ENCODE data around the gene RASSF8.
A peak's percentile ranks its signal among the peaks of the same experiment; 100 is the strongest.

Gene RASSF8

DNA sequence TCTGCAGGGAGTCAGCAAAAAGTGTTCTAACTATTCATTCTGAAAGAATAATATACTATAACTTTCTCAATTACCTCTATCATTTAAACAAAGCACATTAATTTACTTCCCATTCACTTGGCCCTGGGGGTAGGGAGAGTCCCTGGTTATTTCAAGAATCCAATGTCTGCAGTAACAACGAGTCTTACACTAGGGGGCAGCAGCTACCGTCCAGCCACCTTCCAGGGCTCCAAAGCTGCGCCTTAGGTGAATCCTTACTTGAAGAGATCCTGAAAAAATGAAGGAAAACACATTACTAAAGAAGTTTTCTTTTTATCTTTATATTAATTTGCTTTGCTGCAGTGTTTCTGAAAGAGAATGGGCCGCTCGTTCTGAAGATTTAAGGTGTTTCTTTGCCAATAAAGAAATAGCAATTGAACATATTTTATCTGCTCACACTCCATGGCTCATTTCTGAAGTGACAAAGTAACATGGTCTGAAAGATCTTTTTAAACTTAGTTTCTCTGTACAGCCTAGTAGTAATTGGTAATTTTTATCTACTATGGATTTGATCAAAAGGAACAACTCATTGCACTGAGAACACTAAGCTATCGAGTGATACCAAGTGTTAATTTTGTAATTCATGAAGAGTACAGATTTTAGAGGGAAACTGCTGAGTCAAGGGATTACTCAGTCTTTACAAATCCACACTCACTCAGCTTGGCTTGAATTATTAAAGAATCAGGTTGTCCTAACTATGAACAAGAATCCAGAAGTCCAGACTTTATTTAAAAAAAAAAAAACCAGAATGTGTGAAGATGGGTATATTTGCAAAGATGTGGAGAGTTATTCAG is 138.8 kb downstream of the RASSF8 start:
- H3K4me1 Mint-ChIP-seq = no peaks in the 10 kb centered on the region
- H3K36me3 Mint-ChIP-seq (ENCODE audit: low read depth) = no peaks in the 10 kb centered on the region
- no peak overlapping the region for H3K4me3 Mint-ChIP-seq
- H3K27ac Mint-ChIP-seq = no peak overlapping the region
- H3K9me3 Mint-ChIP-seq = no peaks in the 10 kb centered on the region
- peaks cover 5% of the 10 kb centered on the region for H3K27me3 Mint-ChIP-seq (ENCODE audit: low read depth)
- TF ChIP-seq, protein P1, sequence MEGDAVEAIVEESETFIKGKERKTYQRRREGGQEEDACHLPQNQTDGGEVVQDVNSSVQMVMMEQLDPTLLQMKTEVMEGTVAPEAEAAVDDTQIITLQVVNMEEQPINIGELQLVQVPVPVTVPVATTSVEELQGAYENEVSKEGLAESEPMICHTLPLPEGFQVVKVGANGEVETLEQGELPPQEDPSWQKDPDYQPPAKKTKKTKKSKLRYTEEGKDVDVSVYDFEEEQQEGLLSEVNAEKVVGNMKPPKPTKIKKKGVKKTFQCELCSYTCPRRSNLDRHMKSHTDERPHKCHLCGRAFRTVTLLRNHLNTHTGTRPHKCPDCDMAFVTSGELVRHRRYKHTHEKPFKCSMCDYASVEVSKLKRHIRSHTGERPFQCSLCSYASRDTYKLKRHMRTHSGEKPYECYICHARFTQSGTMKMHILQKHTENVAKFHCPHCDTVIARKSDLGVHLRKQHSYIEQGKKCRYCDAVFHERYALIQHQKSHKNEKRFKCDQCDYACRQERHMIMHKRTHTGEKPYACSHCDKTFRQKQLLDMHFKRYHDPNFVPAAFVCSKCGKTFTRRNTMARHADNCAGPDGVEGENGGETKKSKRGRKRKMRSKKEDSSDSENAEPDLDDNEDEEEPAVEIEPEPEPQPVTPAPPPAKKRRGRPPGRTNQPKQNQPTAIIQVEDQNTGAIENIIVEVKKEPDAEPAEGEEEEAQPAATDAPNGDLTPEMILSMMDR (IDR thresholded peaks at IDR 0.05; ENCODE audit: unreplicated experiment in 3 of 3) = peak; percentile 94 to 97 (median 96)

DNA sequence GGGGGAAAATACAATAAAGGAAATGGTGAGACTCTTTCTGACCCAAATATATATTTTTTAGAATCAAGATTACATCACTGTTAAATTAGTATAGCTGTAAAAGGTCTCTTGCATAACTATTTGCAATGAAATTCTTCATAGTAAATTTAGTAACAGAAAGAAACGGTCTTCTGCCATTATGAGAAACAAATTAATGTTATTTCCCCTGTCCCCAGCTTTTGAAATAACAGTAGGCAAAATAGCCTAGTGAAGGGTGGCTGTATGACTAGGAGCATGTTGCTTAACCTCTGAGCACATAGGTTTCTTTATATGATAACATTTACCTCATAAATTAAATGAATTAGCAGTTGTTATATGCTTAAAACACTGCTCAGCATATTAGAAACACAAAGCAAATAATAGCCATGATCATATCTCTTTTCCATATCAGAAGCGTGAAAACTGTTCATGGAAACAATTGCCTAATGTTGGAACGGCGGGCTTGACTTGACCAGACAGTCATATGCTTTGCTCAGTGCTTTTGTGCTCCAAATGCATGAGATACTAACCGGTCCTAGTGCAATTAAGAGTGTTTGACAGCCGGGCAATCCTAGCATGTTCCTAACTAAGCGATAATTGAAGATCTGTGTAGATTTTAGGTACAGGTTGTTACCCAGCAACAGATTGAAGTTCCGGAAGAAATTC is 142.3 kb downstream of the RASSF8 start:
- no peak overlapping the region for H3K27ac Mint-ChIP-seq
- H3K4me1 Mint-ChIP-seq = no peaks in the 10 kb centered on the region
- TF ChIP-seq, protein P1 (IDR thresholded peaks at IDR 0.05; ENCODE audit: unreplicated experiment in 3 of 3) = no peak
- peaks cover 5% of the 10 kb centered on the region for H3K27me3 Mint-ChIP-seq (ENCODE audit: low read depth)
- H3K9me3 Mint-ChIP-seq = no peaks in the 10 kb centered on the region
- no peak overlapping the region for H3K4me3 Mint-ChIP-seq
- H3K36me3 Mint-ChIP-seq (ENCODE audit: low read depth) = no peaks in the 10 kb centered on the region

DNA sequence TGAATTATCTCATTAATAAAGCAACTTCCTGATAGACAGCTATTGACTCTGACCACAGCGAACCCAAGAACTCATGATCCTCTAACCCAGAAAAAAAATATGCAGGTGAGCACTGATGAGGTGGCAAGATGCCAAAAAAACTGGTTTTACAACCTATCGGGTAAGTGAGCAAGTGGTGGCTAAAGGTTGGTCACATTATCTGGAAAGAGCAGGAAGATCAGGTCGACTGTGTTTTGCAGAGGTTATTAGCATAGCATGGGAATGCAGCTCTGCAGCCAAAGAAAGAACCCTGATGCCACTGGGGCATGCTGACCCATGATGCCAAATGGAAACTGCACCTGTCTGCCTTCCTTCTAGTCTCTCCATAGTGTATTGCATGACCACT is 142.9 kb downstream of the RASSF8 start:
- TF ChIP-seq, protein P1 (IDR thresholded peaks at IDR 0.05; ENCODE audit: unreplicated experiment in 3 of 3) = no peak
- peaks cover 2% of the 10 kb centered on the region for H3K4me1 Mint-ChIP-seq
- peaks cover 5% of the 10 kb centered on the region for H3K27me3 Mint-ChIP-seq (ENCODE audit: low read depth)
- H3K4me3 Mint-ChIP-seq = no peak overlapping the region
- no peak overlapping the region for H3K27ac Mint-ChIP-seq
- no peaks in the 10 kb centered on the region for H3K36me3 Mint-ChIP-seq (ENCODE audit: low read depth)
- H3K9me3 Mint-ChIP-seq = no peaks in the 10 kb centered on the region

DNA sequence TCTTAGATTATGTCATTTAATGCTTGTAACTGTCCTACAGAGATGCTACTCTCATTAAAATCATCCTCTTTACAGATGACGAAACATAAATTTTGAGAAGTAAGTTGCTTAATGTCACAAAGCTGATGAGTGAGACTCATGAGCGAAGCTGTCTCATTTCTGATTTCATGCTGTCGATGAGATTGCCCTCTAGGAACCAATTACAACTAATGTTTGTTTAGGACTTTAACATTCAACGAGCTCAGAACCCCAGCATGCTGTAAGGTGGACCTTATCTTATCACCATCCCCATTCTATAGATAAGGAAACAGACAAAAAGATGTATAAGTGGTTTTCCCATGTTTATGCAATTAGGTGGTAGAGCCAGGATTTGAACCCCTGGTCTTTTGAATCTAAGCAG is 143.3 kb downstream of the RASSF8 start:
- Mint-ChIP-seq H3K4me3 (no peak overlapping the region), H3K27me3 (ENCODE audit: low read depth) (peaks cover 5% of the 10 kb centered on the region), H3K9me3 (no peaks in the 10 kb centered on the region), H3K36me3 (ENCODE audit: low read depth) (no peaks in the 10 kb centered on the region), H3K27ac (no peak overlapping the region), H3K4me1 (peaks cover 5% of the 10 kb centered on the region)
- TF ChIP-seq, protein P1 (IDR thresholded peaks at IDR 0.05; ENCODE audit: unreplicated experiment in 3 of 3) = no peak

DNA sequence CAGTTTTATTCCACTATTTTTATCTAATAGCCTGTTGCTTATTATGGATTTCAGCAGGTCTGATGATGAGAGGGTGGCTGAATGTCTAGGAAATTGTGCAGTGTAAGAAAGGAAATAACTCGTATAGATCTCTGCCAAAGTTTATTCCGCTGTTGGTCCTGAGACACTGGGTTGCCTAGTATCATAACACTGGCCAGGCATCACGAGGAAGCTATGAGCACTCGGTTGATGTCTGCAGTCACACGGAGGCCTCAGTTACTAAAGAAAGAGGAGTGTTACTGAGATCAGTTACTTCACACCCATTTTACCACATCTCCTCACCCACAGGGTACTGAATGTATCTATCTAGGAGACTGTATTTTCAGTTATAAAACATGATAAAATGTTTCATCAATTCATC is 144.5 kb downstream of the RASSF8 start:
- H3K4me1 Mint-ChIP-seq = peaks cover 8% of the 10 kb centered on the region
- TF ChIP-seq, protein P1 (IDR thresholded peaks at IDR 0.05; ENCODE audit: unreplicated experiment in 3 of 3) = no peak

More for the DNA sequence above, 144.5 kb downstream of the RASSF8 start:
- Mint-ChIP-seq H3K36me3 (ENCODE audit: low read depth) (no peaks in the 10 kb centered on the region), H3K27me3 (ENCODE audit: low read depth) (peaks cover 5% of the 10 kb centered on the region), H3K27ac (no peak overlapping the region), H3K9me3 (no peaks in the 10 kb centered on the region), H3K4me3 (no peak overlapping the region)

Measured in nephron (organoid).